Neural progenitor cell (in vitro differentiated cells): ENCODE measurements around the gene USP33. TPM values are rescaled to one million over a fixed set of nuclear protein-coding genes. Genes with fewer than 3 reads are reported as not detected.

Experiments used
- DNase-seq: peaks from one replicate; pipeline ENCODE4 v3.0.0-alpha.2; 2016; ENCODE audit warnings: low spot score
- H2AFZ ChIP-seq: fragments of 200-600 bp; sonication (generic); replicated peaks from 2 replicates; pipeline ENCODE4 v1.6.1; 2016; ENCODE audit warnings: antibody characterized with exemption
- H3F3A ChIP-seq: fragments of 200-600 bp; sonication (generic); 2 replicates; pipeline ENCODE4 v1.6.1; 2016; ENCODE audit warnings: antibody characterized with exemption, low read depth
- H3K27ac ChIP-seq: fragments of 200-600 bp; sonication (generic); 2 replicates; pipeline ENCODE4 v1.5.1; 2016; ENCODE audit warnings: mild to moderate bottlenecking
- H3K27me3 ChIP-seq: fragments of 200-600 bp; sonication (generic); 2 replicates; pipeline ENCODE4 v1.6.1; 2016; ENCODE audit warnings: mild to moderate bottlenecking, moderate library complexity
- H3K36me3 ChIP-seq: fragments of 200-600 bp; sonication (generic); 2 replicates; pipeline ENCODE4 v1.5.1; 2016
- H3K4me1 ChIP-seq: fragments of 200-600 bp; sonication (generic); 2 replicates; pipeline ENCODE4 v1.6.1; 2016; ENCODE audit warnings: mixed run types
- H3K4me2 ChIP-seq: fragments of 200-600 bp; sonication (generic); 2 replicates; pipeline ENCODE4 v1.6.1; 2016
- H3K4me3 ChIP-seq: fragments of 200-600 bp; sonication (generic); 2 replicates; pipeline ENCODE4 v1.5.1; 2016
- H3K79me2 ChIP-seq: fragments of 200-600 bp; sonication (generic); 2 replicates; pipeline ENCODE4 v1.6.1; 2016; ENCODE audit warnings: low read depth
- H3K9ac ChIP-seq: fragments of 200-600 bp; sonication (generic); 2 replicates; pipeline ENCODE4 v1.6.1; 2016
- H3K9me3 ChIP-seq: fragments of 200-600 bp; sonication (generic); 2 replicates; pipeline ENCODE4 v1.5.1; 2016; ENCODE audit warnings: low read depth
- H4K20me1 ChIP-seq: fragments of 200-600 bp; sonication (generic); 2 replicates; pipeline ENCODE4 v1.6.1; 2016; ENCODE audit warnings: low read depth
- H3K27ac Mint-ChIP-seq: 3 replicates; pipeline ENCODE4 v1.8.0; 2021; ENCODE audit warnings: mixed read lengths
- H3K27me3 Mint-ChIP-seq: 2 replicates; pipeline ENCODE4 v1.8.0; 2022; ENCODE audit warnings: low read depth, mild to moderate bottlenecking, inconsistent platforms, moderate library complexity, mixed read lengths; ENCODE audit not compliant: insufficient read depth
- H3K36me3 Mint-ChIP-seq: 3 replicates; pipeline ENCODE4 v1.8.0; 2021; ENCODE audit warnings: mixed read lengths
- H3K4me1 Mint-ChIP-seq: 3 replicates; pipeline ENCODE4 v1.8.0; 2021; ENCODE audit warnings: mixed read lengths
- H3K4me3 Mint-ChIP-seq: 3 replicates; pipeline ENCODE4 v1.8.0; 2021; ENCODE audit warnings: mild to moderate bottlenecking, moderate library complexity, mixed read lengths
- H3K9me3 Mint-ChIP-seq: 3 replicates; pipeline ENCODE4 v1.8.0; 2020; ENCODE audit warnings: mixed read lengths
- EZH2 ChIP-seq: fragments of 200-600 bp; sonication (generic); IDR thresholded peaks from 2 replicates; pipeline ENCODE4 v1.6.1; 2017; ENCODE audit warnings: antibody characterized with exemption, mild to moderate bottlenecking, moderate library complexity
- EZH2phosphoT487 ChIP-seq: fragments of 200-600 bp; sonication (generic); IDR thresholded peaks from 2 replicates; pipeline ENCODE4 v1.6.1; 2017; ENCODE audit warnings: antibody characterized with exemption
- total RNA-seq: library from RNA; depleted of rRNA; stranded (reverse); fragments of >200 nt; gene quantifications from 2 replicates; pipeline ENCODE4 v1.2.3, GENCODE V29; 2015; ENCODE audit warnings: low replicate concordance
- TF ChIP-seq, protein P1 (sequence below): fragments of 200-600 bp; sonication (generic); IDR thresholded peaks from 2 replicates; pipeline ENCODE4 v1.5.1; 2017; ENCODE audit warnings: antibody characterized with exemption, mild to moderate bottlenecking

USP33 gene
- total RNA-seq, 1 donor from 2014 or later = 132 TPM

DNA sequence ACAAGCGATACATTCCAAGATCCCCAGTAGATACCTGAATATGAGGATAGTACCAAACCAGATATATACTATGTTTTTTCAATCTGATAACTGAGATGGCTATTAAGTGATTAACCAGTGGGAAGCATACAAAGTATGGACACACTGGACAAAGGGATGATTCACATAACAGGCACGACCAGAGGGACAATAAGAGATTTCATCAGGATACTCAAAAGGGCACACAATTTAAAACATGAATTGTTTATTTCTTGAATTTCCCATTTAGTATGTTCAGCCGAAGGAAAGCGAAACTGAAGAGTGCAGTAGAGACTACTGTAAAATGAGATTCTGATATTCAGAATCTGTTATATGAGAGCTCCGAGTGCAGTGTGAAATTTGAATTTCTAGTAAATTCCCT is 87.8 kb downstream of the USP33 start:
- Histone ChIP-seq H3F3A (no peaks in the 10 kb centered on the region), H3K79me2 (peaks cover 100% of the 10 kb centered on the region), H3K4me3 (no peak overlapping the region), H3K9ac (no peak overlapping the region), H4K20me1 (peaks cover 96% of the 10 kb centered on the region), H3K27me3 (no peaks in the 10 kb centered on the region), H3K4me1 (no peaks in the 10 kb centered on the region), H3K4me2 (no peak overlapping the region), H2AFZ (no peak overlapping the region), H3K36me3 (no peaks in the 10 kb centered on the region), H3K27ac (no peak overlapping the region), H3K9me3 (no peaks in the 10 kb centered on the region)
- Mint-ChIP-seq H3K27ac (no peak overlapping the region), H3K27me3 (peaks cover 2% of the 10 kb centered on the region), H3K9me3 (no peaks in the 10 kb centered on the region), H3K4me1 (peaks cover 3% of the 10 kb centered on the region), H3K4me3 (no peak overlapping the region), H3K36me3 (no peaks in the 10 kb centered on the region)
- DNase-seq = no peak
- TF ChIP-seq EZH2 (no peak), EZH2phosphoT487 (no peak)
- TF ChIP-seq, protein P1, sequence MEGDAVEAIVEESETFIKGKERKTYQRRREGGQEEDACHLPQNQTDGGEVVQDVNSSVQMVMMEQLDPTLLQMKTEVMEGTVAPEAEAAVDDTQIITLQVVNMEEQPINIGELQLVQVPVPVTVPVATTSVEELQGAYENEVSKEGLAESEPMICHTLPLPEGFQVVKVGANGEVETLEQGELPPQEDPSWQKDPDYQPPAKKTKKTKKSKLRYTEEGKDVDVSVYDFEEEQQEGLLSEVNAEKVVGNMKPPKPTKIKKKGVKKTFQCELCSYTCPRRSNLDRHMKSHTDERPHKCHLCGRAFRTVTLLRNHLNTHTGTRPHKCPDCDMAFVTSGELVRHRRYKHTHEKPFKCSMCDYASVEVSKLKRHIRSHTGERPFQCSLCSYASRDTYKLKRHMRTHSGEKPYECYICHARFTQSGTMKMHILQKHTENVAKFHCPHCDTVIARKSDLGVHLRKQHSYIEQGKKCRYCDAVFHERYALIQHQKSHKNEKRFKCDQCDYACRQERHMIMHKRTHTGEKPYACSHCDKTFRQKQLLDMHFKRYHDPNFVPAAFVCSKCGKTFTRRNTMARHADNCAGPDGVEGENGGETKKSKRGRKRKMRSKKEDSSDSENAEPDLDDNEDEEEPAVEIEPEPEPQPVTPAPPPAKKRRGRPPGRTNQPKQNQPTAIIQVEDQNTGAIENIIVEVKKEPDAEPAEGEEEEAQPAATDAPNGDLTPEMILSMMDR = no peak

- no peaks in the 10 kb centered on the region for H3K36me3 Mint-ChIP-seq
- peaks cover 96% of the 10 kb centered on the region for H4K20me1 ChIP-seq
- no peak overlapping the region for H3K27ac Mint-ChIP-seq
- H3K9ac ChIP-seq = no peak overlapping the region
- no peaks in the 10 kb centered on the region for H3K9me3 ChIP-seq
- H3K27me3 Mint-ChIP-seq = peaks cover 2% of the 10 kb centered on the region
- no peaks in the 10 kb centered on the region for H3K4me1 ChIP-seq
- H3K36me3 ChIP-seq = no peaks in the 10 kb centered on the region
- H3K27me3 ChIP-seq = no peaks in the 10 kb centered on the region
- no peak overlapping the region for H3K4me3 Mint-ChIP-seq
- H3K4me2 ChIP-seq = no peak overlapping the region
- no peak for DNase-seq
- no peak overlapping the region for H3K27ac ChIP-seq
- H3K9me3 Mint-ChIP-seq = no peaks in the 10 kb centered on the region
- TF ChIP-seq EZH2phosphoT487 (no peak), EZH2 (no peak)
- TF ChIP-seq, protein P1 = no peak
- no peaks in the 10 kb centered on the region for H3F3A ChIP-seq
- H2AFZ ChIP-seq = no peak overlapping the region
- H3K4me3 ChIP-seq = no peak overlapping the region
- peaks cover 3% of the 10 kb centered on the region for H3K4me1 Mint-ChIP-seq
- H3K79me2 ChIP-seq = peaks cover 100% of the 10 kb centered on the region
These were observed 89.3 kb downstream of the USP33 start for GRCh38 chr1:77670330-77670729.

GRCh38 chr1:77668924-77669449 is 90.7 kb downstream of the USP33 start:
- Histone ChIP-seq H3K27ac (no peak overlapping the region), H3K27me3 (no peaks in the 10 kb centered on the region), H4K20me1 (peaks cover 96% of the 10 kb centered on the region), H3K36me3 (no peaks in the 10 kb centered on the region), H3F3A (no peaks in the 10 kb centered on the region), H3K79me2 (peaks cover 100% of the 10 kb centered on the region), H3K4me1 (no peaks in the 10 kb centered on the region), H3K4me3 (no peak overlapping the region), H3K4me2 (no peak overlapping the region), H2AFZ (no peak overlapping the region), H3K9me3 (no peaks in the 10 kb centered on the region), H3K9ac (no peak overlapping the region)
- Mint-ChIP-seq H3K4me3 (no peak overlapping the region), H3K27me3 (peaks cover 2% of the 10 kb centered on the region), H3K4me1 (peaks cover 3% of the 10 kb centered on the region), H3K9me3 (no peaks in the 10 kb centered on the region), H3K27ac (no peak overlapping the region), H3K36me3 (peaks cover 4% of the 10 kb centered on the region)
- no peak for TF ChIP-seq EZH2
- TF ChIP-seq EZH2phosphoT487 = no peak
- TF ChIP-seq, protein P1 = no peak
- DNase-seq = no peak
